Astrocyte (in vitro differentiated cells and primary cell): ENCODE measurements around the gene HAGHL. TPM values are rescaled to one million over a fixed set of nuclear protein-coding genes. Genes with fewer than 3 reads are reported as not detected.

Experiments
- DNase-seq: peaks from one replicate; pipeline ENCODE4 v3.0.0-alpha.2; 2010; ENCODE audit warnings: low read depth
- FAIRE-seq: peaks from 2 replicates; lab custom pipeline; 2011; peaks lifted over from hg19 to GRCh38; lab: Jason Lieb, UNC
- H2AFZ ChIP-seq: 2 replicates; pipeline ENCODE4 v1.6.0; 2012; ENCODE audit warnings: low read depth, low read length, inconsistent platforms
- H3K27ac ChIP-seq: 2 replicates; pipeline ENCODE4 v1.5.1; 2011; ENCODE audit warnings: low read depth, low read length, inconsistent platforms
- H3K27me3 ChIP-seq: 2 replicates; pipeline ENCODE4 v1.6.0; 2011; ENCODE audit warnings: low read length, inconsistent platforms; ENCODE audit not compliant: insufficient read depth
- H3K36me3 ChIP-seq: 2 replicates; pipeline ENCODE4 v1.5.1; 2011; ENCODE audit warnings: low read length, inconsistent platforms; ENCODE audit not compliant: insufficient read depth
- H3K4me1 ChIP-seq: 2 replicates; pipeline ENCODE4 v1.5.1; 2011; ENCODE audit warnings: low read length, inconsistent platforms; ENCODE audit not compliant: insufficient read depth
- H3K4me2 ChIP-seq: 2 replicates; pipeline ENCODE4 v1.6.0; 2012; ENCODE audit warnings: low read length, inconsistent platforms
- H3K4me3 ChIP-seq: 2 replicates; pipeline ENCODE4 v1.5.1; 2011; ENCODE audit warnings: low read depth, mild to moderate bottlenecking, low read length, inconsistent platforms; ENCODE audit not compliant: insufficient read depth
- H3K79me2 ChIP-seq: 2 replicates; pipeline ENCODE4 v1.6.0; 2012; ENCODE audit warnings: mild to moderate bottlenecking, low read length, inconsistent platforms; ENCODE audit not compliant: insufficient read depth
- H3K9ac ChIP-seq: 2 replicates; pipeline ENCODE4 v1.6.0; 2012; ENCODE audit warnings: mild to moderate bottlenecking, low read length, inconsistent platforms
- H3K9me3 ChIP-seq: 2 replicates; pipeline ENCODE4 v1.5.1; 2012; ENCODE audit warnings: low read depth, mild to moderate bottlenecking, low read length, inconsistent platforms; ENCODE audit not compliant: insufficient read depth
- H4K20me1 ChIP-seq: 2 replicates; pipeline ENCODE4 v1.6.0; 2012; ENCODE audit warnings: low read length, inconsistent platforms; ENCODE audit not compliant: insufficient read depth
- H3K27ac Mint-ChIP-seq: one replicate; pipeline ENCODE4 v1.8.0; 2021; ENCODE audit warnings: mild to moderate bottlenecking, mixed read lengths; ENCODE audit not compliant: unreplicated experiment
- H3K27me3 Mint-ChIP-seq: one replicate; pipeline ENCODE4 v1.8.0; 2021; ENCODE audit warnings: low read depth, mixed read lengths; ENCODE audit not compliant: unreplicated experiment
- H3K36me3 Mint-ChIP-seq: one replicate; pipeline ENCODE4 v1.8.0; 2021; ENCODE audit warnings: low read depth, mixed read lengths; ENCODE audit not compliant: unreplicated experiment
- H3K4me1 Mint-ChIP-seq: one replicate; pipeline ENCODE4 v1.8.0; 2021; ENCODE audit warnings: low read depth, mixed read lengths; ENCODE audit not compliant: unreplicated experiment
- H3K4me3 Mint-ChIP-seq: one replicate; pipeline ENCODE4 v1.8.0; 2021; ENCODE audit warnings: mild to moderate bottlenecking, moderate library complexity, mixed read lengths; ENCODE audit not compliant: unreplicated experiment
- H3K9me3 Mint-ChIP-seq: one replicate; pipeline ENCODE4 v1.8.0; 2021; ENCODE audit warnings: mild to moderate bottlenecking, mixed read lengths; ENCODE audit not compliant: unreplicated experiment
- EZH2 ChIP-seq: IDR thresholded peaks from 2 replicates; pipeline ENCODE4 v1.6.1; 2012; ENCODE audit warnings: mild to moderate bottlenecking, low read length, inconsistent platforms; ENCODE audit not compliant: insufficient read depth
- total RNA-seq: library from RNA; stranded (reverse); gene quantifications from 2 replicates; pipeline ENCODE4 v1.2.1, GENCODE V29; 2021
- TF ChIP-seq, protein P1 (sequence below): IDR thresholded peaks from 2 replicates; pipeline ENCODE4 v1.5.1; 2011; ENCODE audit warnings: low read depth, mild to moderate bottlenecking, inconsistent platforms, low read length, moderate library complexity; ENCODE audit not compliant: insufficient read depth

Gene HAGHL
- total RNA-seq, 1 donor from 2014 or later, result 15.5 TPM

DNA sequence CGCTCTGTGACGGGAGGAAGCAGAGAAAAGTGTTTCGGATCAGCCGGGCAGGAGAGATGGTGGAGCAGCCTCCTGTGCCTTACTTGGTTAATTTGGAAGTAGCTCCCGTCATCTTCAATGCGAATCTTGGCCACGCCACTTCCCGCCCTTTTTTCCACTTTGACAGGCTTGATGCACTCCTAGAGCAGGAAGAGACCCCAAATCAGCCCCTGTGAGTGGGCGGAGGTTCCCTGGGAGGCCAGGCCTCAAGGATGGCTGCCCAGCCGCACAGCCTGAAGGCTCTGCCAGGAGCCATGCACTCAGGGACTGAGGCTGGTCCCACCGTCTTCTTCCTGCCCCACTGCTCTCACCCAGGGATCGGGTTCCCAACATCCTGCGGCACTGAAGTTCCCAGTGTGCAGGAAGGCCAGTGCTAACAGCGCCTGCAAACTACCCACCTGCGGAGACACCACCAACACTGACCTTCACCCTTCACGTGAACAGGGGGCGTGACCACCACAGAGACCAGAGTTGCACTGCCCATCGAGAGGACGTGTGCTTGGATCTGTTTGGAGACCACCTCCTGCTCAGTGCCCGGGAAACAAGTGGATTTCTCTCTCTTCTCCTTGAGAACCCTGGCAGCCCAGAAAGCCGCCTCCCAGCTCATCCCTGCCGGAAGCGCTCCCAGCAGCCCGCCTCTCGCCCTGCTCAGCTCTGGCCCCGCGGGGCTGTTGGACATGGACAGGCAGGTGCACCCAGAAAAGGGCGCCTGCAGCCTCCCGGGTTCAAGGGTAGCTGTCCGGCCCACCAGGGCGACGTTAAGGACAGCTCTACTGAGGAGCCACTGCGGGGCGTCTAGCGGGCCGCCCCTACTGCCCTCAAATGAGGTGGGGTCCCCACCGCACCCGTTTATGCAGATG lies 12.9 kb downstream of the HAGHL start:
- Histone ChIP-seq H3K4me2 (peak overlapping the region; percentile 93), H3K4me1 (peaks cover 9% of the 10 kb centered on the region), H4K20me1 (peaks cover 5% of the 10 kb centered on the region), H3K36me3 (peaks cover 6% of the 10 kb centered on the region), H3K9ac (peak overlapping the region; percentile 84), H3K9me3 (no peaks in the 10 kb centered on the region), H3K27me3 (no peaks in the 10 kb centered on the region), H2AFZ (no peak overlapping the region), H3K4me3 (peak overlapping the region; percentile 73), H3K27ac (no peak overlapping the region), H3K79me2 (peaks cover 11% of the 10 kb centered on the region)
- TF ChIP-seq, protein P1, sequence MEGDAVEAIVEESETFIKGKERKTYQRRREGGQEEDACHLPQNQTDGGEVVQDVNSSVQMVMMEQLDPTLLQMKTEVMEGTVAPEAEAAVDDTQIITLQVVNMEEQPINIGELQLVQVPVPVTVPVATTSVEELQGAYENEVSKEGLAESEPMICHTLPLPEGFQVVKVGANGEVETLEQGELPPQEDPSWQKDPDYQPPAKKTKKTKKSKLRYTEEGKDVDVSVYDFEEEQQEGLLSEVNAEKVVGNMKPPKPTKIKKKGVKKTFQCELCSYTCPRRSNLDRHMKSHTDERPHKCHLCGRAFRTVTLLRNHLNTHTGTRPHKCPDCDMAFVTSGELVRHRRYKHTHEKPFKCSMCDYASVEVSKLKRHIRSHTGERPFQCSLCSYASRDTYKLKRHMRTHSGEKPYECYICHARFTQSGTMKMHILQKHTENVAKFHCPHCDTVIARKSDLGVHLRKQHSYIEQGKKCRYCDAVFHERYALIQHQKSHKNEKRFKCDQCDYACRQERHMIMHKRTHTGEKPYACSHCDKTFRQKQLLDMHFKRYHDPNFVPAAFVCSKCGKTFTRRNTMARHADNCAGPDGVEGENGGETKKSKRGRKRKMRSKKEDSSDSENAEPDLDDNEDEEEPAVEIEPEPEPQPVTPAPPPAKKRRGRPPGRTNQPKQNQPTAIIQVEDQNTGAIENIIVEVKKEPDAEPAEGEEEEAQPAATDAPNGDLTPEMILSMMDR, result no peak
- Mint-ChIP-seq H3K4me1 (peaks cover 2% of the 10 kb centered on the region), H3K4me3 (peak overlapping the region; percentile 83), H3K36me3 (peaks cover 10% of the 10 kb centered on the region), H3K27me3 (no peaks in the 10 kb centered on the region), H3K27ac (peak overlapping the region; percentile 26), H3K9me3 (no peaks in the 10 kb centered on the region)
- DNase-seq (no peak), FAIRE-seq (no peak)

DNA sequence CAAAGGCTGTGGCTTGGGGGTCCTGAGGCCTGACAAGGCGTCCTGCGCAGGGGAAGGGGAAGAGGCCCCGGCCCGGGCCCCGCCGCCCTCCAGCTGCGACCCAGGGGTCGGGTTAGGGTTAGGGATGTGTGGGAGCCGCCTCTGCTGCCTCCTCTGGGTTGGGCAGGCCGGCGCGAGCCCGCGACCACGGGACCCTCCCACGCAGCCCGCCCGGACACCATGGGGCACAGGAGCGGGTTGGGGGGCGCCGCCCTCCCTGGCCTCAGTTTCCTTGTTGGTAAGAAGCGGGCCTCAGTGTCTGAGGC lies 13.5 kb downstream of the HAGHL start:
- no peaks in the 10 kb centered on the region for H3K27me3 Mint-ChIP-seq

More for the DNA sequence above, 13.5 kb downstream of the HAGHL start:
- no peak for FAIRE-seq
- H3K27ac ChIP-seq, result peak overlapping the region; percentile 10
- peaks cover 9% of the 10 kb centered on the region for H3K4me1 ChIP-seq
- H3K9me3 Mint-ChIP-seq, result no peaks in the 10 kb centered on the region
- H3K79me2 ChIP-seq, result peaks cover 11% of the 10 kb centered on the region
- no peaks in the 10 kb centered on the region for H3K27me3 ChIP-seq
- H3K9me3 ChIP-seq, result no peaks in the 10 kb centered on the region
- peak overlapping the region; percentile 83 for H3K4me3 Mint-ChIP-seq
- no peak overlapping the region for H3K27ac Mint-ChIP-seq
- peaks cover 7% of the 10 kb centered on the region for H3K36me3 Mint-ChIP-seq
- TF ChIP-seq EZH2, result no peak
- TF ChIP-seq, protein P1, result no peak
- H4K20me1 ChIP-seq, result peaks cover 5% of the 10 kb centered on the region
- H3K36me3 ChIP-seq, result peaks cover 6% of the 10 kb centered on the region
- H3K4me2 ChIP-seq, result peak overlapping the region; percentile 93
- H3K4me1 Mint-ChIP-seq, result peaks cover 2% of the 10 kb centered on the region
- no peak for DNase-seq
- peak overlapping the region; percentile 73 for H2AFZ ChIP-seq
- peak overlapping the region; percentile 84 for H3K9ac ChIP-seq
- peak overlapping the region; percentile 73 for H3K4me3 ChIP-seq
